GM21381 (cell line): ENCODE data around the gene PCDHGA8.
A peak's percentile ranks its signal among the peaks of the same experiment; 100 is the strongest.
"Not testable (repeated sequence)": the region's sequence is repeated elsewhere in the genome, so short reads cannot be mapped to it uniquely, and the experiment has no call there.

ENCODE experiments used
- ATAC-seq: cut with Tn5 transposase; IDR thresholded peaks from one replicate; pipeline ENCODE4 v1.9.1; 2021; ENCODE audit warnings: mild to moderate bottlenecking, moderate library complexity; ENCODE audit not compliant: unreplicated experiment

PCDHGA8 gene

DNA sequence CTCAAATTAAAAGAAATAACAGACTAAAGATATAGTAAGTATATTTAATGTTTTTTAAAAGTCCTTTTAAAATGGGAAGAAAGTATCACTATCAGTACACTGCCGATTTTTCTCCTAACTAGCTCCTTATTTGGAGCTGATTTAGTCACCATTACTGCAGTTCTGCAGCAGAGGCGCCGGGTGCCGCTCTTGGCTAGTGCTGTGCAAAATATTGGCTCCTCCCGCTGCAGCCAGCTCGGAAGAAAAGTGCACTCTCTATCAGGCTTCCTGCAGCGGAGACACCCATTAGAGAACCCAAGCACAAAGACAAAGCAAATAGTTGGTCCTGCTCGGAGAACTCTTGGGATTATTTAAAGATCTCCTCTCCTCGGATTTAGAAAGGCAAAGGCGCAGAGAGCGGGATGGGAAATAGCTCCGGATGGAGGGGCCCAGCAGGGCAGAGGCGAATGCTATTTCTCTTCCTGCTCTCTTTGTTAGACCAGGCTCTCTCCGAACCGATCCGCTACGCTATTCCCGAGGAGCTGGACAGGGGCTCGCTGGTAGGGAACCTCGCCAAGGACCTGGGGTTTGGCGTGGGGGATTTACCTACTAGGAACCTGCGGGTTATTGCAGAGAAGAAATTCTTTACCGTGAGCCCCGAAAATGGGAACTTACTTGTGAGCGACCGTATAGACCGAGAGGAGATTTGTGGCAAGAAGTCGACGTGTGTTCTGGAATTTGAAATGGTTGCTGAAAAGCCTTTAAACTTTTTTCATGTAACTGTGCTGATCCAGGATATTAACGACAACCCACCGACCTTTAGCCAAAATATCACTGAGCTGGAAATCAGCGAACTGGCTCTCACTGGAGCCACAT is 22.2 kb upstream of the PCDHGA8 start, which contains the start of gene PCDHGB3:
PCDHGB3 (plus strand) TSS at position 249 of the 855 bp plus-strand sequence; CDS start at position 402, 153 bp downstream.
- peak; percentile 97 for ATAC-seq

DNA sequence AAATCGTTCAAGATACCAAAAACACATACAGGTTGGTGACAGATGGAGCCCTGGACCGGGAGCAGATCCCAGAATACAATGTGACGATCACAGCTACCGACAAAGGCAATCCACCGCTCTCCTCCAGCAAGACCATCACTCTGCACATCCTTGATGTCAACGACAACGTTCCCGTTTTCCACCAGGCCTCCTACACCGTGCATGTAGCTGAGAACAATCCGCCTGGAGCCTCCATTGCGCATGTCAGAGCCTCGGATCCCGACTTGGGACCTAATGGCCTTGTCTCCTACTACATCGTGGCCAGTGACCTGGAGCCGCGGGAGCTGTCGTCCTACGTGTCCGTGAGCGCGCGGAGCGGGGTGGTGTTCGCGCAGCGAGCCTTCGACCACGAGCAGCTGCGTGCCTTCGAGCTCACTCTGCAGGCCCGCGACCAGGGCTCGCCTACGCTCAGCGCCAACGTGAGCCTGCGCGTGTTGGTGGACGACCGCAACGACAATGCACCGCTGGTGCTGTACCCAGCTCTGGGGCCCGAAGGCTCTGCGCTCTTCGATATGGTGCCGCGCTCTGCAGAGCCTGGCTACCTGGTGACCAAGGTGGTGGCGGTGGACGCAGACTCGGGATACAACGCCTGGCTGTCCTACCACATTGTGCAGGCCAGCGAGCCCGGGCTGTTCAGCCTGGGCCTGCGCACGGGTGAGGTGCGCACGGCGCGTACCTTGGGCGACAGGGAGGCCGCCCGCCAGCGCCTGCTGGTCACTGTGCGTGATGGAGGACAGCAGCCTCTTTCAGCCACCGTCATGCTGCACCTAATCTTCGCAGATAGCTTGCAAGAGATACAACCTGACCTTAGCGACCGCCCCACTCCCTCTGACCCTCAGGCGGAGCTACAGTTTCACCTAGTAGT is 20.6 kb upstream of the PCDHGA8 start:
- ATAC-seq = no peak

DNA sequence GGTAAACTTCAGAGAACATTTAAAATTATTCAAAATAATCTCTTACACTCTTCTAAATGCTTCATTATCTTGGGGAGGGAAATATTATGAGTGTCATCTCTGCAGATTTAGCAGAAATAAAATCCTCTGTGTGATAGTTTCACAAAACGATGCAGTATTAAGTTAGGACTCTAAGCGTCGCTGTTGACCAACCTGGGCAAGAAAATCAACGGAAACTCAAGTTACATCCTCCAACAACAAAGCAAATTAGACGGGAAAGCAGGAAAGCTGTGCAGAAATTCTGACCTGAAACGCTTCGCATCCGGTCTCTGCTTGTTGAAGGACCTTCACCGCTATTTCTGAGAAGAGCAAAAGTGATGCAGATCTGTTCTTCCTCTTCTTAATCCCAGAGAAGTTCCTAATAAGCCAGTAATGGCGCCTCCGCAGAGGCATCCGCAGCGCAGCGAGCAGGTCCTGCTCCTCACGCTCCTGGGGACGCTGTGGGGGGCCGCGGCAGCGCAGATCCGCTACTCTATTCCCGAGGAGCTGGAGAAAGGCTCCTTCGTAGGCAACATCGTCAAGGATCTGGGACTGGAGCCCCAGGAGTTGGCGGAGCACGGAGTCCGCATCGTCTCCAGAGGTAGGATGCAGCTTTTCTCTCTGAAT is 18.6 kb upstream of the PCDHGA8 start, which contains the start of gene PCDHGA6:
PCDHGA6 (plus strand) TSS at position 219 of the 645 bp plus-strand sequence; CDS start at position 412, 193 bp downstream.
- no peak for ATAC-seq

DNA sequence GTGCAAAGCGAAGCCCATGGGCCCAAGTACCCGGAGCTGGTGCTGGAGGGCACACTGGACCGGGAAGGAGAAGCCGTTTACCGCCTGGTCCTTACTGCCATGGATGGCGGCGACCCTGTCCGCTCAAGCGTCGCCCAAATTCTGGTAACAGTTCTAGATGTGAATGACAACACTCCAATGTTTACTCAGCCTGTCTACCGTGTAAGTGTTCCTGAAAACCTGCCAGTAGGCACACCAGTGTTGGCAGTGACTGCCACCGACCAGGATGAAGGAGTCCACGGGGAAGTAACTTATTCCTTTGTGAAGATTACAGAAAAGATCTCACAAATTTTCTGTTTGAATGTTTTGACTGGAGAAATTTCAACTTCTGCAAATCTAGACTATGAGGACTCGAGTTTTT is 17.8 kb upstream of the PCDHGA8 start:
- ATAC-seq = no peak

DNA sequence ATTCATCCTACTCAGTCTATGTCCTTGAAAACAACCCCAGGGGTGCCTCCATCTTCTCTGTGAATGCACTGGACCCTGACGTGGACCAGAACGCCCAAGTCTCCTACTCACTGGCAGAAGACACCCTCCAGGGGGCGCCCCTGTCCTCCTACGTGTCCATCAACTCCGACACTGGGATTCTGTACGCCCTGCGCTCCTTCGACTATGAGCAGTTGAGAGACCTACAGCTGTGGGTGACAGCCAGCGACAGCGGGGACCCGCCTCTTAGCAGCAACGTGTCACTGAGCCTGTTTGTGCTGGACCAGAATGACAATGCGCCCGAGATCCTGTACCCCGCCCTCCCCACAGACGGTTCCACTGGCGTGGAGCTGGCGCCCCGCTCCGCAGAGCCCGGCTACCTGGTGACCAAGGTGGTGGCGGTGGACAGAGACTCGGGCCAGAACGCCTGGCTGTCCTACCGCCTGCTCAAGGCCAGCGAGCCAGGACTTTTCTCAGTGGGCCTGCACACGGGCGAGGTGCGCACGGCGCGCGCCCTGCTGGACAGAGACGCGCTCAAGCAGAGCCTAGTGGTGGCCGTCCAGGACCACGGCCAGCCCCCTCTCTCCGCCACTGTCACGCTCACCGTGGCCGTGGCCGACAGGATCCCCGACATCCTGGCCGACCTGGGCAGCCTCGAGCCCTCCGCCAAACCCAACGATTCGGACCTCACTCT is 16.8 kb upstream of the PCDHGA8 start:
- not testable (repeated sequence) for ATAC-seq

DNA sequence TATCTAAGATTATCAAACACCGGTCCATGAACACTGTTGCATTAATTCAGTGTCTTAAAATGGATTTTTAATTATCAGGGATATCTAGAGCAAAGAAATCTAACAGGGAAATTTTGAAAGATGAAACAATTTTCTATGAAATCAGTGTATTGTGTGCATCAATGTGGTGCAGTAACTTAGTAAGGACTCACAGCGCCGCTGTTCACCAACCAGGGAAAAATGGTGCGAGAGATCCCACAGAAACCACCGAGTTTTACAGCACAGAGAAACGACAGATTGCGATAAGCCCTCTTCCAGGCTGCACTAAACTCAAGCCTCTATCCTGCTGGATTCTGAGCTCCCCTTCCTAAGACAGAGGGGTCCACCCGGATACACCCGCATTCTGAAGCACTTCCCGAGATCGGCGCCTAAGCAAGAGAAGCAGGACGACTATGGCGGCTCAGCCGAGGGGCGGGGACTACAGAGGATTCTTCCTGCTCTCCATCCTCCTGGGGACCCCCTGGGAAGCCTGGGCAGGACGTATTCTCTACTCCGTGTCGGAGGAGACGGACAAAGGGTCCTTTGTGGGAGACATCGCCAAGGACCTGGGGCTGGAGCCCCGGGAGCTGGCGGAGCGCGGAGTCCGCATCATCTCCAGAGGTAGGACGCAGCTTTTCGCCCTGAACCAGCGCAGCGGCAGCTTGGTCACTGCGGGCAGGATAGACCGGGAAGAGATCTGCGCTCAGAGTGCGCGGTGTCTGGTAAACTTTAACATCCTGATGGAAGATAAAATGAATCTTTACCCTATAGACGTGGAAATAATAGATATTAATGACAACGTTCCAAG is 9.8 kb upstream of the PCDHGA8 start, which contains the start of gene PCDHGA7:
PCDHGA7 (plus strand) TSS at position 274 of the 826 bp plus-strand sequence; CDS start at position 432, 158 bp downstream.
- ATAC-seq = no peak

DNA sequence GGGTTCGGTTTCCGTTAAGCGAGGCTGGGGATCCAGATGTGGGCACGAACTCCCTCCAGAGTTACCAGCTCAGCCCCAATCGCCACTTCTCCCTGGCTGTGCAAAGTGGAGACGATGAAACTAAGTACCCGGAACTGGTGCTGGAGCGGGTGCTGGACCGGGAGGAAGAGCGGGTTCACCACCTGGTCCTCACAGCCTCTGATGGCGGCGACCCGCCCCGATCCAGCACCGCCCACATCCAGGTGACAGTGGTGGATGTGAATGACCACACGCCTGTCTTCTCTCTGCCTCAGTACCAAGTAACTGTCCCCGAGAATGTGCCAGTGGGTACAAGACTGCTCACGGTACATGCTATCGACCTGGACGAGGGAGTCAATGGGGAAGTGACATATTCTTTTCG is 9.1 kb upstream of the PCDHGA8 start:
- ATAC-seq = no peak

DNA sequence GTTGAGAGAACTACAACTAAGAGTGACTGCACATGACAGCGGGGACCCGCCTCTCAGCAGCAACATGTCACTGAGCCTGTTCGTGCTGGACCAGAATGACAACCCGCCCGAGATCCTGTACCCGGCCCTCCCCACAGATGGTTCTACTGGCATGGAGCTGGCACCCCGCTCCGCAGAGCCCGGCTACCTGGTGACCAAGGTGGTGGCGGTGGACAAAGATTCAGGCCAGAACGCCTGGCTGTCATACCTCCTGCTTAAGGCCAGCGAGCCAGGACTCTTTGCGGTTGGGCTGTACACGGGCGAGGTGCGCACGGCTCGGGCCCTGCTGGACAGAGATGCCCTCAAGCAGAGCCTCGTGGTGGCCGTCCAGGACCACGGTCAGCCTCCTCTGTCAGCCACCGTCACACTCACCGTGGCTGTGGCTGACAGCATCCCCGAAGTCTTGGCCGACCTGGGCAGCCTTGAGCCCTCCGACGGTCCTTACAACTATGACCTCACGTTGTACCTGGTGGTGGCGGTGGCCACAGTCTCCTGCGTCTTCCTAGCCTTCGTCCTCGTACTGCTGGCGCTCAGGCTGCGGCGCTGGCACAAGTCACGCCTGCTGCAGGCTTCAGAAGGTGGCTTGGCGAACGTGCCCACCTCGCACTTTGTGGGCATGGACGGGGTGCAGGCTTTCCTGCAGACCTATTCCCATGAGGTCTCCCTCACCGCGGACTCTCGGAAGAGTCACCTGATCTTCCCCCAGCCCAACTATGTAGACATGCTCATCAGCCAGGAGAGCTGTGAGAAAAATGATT is 7.8 kb upstream of the PCDHGA8 start:
- ATAC-seq = no peak

DNA sequence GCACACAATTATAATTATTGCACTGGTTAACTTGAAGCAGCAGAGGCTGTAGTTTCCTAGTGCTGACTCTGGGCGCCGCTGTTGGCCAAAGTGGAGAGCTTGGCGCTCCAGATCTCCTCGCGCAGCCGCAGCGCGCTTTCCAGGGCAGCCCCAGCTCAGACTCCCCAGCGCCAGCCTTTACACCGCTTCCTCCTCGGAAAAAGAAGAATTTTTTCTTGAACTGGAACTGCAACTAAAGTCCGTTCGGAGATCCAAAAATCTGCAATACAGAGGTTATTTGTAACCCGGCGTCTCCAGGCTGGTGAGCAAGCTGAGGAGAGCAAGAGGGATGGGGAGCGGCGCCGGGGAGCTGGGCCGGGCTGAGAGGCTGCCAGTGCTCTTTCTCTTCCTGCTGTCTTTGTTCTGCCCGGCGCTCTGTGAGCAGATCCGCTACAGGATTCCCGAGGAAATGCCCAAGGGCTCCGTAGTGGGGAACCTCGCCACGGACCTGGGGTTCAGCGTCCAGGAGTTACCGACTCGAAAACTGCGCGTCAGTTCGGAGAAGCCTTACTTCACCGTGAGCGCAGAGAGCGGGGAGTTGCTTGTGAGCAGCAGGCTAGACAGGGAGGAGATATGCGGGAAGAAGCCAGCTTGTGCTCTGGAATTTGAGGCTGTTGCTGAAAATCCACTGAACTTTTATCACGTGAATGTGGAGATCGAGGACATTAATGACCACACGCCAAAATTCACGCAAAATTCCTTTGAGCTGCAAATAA is 4.7 kb upstream of the PCDHGA8 start, which contains the start of gene PCDHGB4:
PCDHGB4 (plus strand) TSS at position 142 of the 755 bp plus-strand sequence; CDS start at position 329, 187 bp downstream.
- ATAC-seq = not testable (repeated sequence)

DNA sequence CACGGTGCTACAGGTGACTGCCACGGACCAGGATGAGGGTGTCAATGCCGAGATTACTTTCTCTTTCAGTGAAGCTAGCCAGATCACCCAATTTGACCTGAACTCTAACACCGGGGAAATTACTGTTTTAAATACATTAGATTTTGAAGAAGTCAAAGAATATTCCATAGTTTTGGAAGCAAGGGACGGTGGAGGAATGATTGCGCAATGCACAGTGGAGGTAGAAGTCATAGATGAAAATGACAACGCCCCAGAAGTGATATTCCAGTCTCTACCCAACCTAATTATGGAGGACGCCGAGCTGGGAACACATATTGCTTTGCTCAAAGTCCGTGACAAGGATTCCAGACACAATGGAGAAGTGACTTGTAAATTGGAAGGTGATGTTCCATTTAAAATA is 3.8 kb upstream of the PCDHGA8 start:
- no peak for ATAC-seq

DNA sequence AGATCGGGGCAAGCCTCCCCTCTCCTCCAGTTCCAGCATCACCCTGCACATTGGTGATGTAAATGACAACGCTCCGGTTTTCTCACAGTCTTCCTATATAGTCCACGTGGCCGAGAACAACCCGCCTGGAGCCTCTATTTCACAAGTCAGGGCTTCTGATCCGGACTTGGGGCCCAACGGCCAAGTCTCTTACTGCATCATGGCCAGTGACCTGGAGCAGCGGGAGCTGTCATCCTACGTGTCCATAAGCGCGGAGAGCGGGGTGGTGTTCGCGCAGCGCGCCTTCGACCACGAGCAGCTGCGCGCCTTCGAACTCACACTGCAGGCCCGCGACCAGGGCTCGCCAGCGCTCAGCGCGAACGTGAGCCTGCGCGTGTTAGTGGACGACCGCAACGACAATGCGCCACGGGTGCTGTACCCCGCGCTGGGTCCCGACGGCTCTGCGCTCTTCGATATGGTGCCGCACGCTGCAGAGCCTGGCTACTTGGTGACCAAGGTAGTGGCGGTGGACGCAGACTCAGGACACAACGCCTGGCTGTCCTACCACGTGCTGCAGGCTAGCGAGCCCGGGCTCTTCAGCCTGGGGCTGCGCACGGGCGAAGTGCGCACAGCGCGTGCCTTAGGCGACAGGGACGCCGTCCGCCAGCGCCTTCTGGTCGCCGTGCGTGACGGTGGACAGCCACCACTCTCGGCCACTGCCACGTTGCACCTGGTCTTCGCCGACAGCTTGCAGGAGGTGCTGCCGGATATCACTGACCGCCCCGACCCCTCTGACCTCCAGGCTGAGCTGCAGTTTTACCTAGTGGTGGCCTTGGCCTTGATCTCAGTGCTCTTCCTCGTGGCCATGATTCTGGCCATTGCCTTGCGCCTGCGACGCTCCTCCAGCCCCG is 3.0 kb upstream of the PCDHGA8 start:
- ATAC-seq = no peak

DNA sequence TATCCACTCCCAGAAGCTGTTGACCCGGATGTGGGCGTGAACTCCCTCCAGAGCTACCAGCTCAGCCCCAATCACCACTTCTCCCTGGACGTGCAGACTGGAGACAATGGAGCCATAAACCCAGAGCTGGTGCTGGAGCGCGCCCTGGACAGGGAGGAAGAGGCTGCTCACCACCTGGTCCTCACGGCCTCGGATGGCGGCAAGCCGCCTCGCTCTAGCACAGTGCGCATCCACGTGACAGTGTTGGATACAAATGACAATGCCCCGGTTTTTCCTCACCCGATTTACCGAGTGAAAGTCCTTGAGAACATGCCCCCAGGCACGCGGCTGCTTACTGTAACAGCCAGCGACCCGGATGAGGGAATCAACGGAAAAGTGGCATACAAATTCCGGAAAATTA is 834 bp downstream of the PCDHGA8 start:
- no peak for ATAC-seq

DNA sequence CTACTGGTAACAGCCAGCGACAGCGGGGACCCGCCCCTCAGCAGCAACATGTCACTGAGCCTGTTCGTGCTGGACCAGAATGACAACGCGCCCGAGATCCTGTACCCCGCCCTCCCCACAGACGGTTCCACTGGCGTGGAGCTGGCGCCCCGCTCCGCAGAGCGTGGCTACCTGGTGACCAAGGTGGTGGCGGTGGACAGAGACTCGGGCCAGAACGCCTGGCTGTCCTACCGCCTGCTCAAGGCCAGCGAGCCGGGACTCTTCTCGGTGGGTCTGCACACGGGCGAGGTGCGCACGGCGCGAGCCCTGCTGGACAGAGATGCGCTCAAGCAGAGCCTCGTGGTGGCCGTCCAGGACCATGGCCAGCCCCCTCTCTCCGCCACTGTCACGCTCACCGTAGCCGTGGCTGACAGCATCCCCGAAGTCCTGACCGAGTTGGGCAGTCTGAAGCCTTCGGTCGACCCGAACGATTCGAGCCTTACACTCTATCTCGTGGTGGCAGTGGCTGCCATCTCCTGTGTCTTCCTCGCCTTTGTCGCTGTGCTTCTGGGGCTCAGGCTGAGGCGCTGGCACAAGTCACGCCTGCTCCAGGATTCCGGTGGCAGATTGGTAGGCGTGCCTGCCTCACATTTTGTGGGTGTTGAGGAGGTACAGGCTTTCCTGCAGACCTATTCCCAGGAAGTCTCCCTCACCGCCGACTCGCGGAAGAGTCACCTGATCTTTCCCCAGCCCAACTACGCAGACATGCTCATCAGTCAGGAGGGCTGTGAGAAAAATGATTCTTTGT is 2.2 kb downstream of the PCDHGA8 start:
- not testable (repeated sequence) for ATAC-seq

DNA sequence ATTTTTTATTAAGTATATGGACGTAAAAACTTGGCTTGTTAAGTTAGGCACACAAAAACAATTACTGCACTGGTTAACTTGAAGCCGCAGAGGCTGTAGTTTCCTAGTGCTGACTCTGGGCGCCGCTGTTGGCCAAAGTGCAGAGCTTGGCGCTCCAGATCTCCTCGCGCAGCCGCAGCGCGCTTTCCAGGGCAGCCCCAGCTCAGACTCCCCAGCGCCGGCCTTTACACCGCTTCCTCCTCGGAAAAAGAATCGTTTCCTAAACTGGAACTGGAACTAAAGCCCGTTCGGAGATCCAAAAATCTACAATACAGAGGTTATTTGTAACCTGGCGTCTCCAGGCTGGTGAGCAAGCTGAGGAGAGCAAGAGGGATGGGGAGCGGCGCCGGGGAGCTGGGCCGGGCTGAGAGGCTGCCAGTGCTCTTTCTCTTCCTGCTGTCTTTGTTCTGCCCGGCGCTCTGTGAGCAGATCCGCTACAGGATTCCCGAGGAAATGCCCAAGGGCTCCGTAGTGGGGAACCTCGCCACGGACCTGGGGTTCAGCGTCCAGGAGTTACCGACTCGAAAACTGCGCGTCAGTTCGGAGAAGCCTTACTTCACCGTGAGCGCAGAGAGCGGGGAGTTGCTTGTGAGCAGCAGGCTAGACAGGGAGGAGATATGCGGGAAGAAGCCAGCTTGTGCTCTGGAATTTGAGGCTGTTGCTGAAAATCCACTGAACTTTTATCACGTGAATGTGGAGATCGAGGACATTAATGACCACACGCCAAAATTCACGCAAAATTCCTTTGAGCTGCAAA is 5.5 kb downstream of the PCDHGA8 start, which contains the start of gene PCDHGB5:
PCDHGB5 (plus strand) TSS at position 192 of the 796 bp plus-strand sequence; CDS start at position 373, 181 bp downstream.
- peak; percentile 75 for ATAC-seq

DNA sequence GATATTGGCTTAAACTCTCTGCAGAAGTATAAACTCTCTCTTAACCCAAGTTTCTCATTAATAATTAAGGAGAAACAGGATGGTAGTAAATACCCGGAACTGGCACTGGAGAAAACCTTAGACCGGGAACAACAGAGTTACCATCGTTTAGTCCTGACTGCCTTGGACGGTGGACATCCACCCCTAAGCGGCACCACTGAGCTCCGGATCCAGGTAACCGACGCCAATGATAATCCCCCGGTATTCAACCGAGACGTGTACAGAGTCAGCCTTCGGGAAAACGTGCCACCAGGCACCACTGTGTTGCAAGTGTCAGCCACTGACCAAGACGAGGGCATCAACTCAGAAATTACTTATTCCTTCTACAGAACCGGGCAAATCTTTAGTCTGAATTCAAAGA is 6.2 kb downstream of the PCDHGA8 start:
- no peak for ATAC-seq
